Trophoblast cell (in vitro differentiated cells and primary cell): ENCODE results near the gene TNFAIP8L3.
"Not testable (repeated sequence)": the region's sequence is repeated elsewhere in the genome, so short reads cannot be mapped to it uniquely, and the experiment has no call there.

ENCODE experiments used
- DNase-seq, 2 donors: peaks; one replicate each; pipeline ENCODE4 v3.0.0-alpha.2; 2016
- H2AFZ ChIP-seq: 2 replicates; pipeline ENCODE4 v1.6.1; 2013; ENCODE audit warnings: low read length, moderate library complexity, mild to moderate bottlenecking; ENCODE audit not compliant: insufficient read depth, poor library complexity
- H2AK5ac ChIP-seq: 2 replicates; pipeline ENCODE4 v1.6.1; 2013; ENCODE audit warnings: mild to moderate bottlenecking, low read length
- H2BK120ac ChIP-seq: 2 replicates; pipeline ENCODE4 v1.6.1; 2013; ENCODE audit warnings: low read length, mild to moderate bottlenecking, moderate library complexity; ENCODE audit not compliant: insufficient read depth, poor library complexity
- H2BK12ac ChIP-seq: 2 replicates; pipeline ENCODE4 v1.6.1; 2013; ENCODE audit warnings: mild to moderate bottlenecking, low read length, moderate library complexity
- H2BK5ac ChIP-seq: 2 replicates; pipeline ENCODE4 v1.6.1; 2013; ENCODE audit warnings: low read length, low read depth, moderate library complexity, mild to moderate bottlenecking; ENCODE audit not compliant: poor library complexity
- H3K14ac ChIP-seq: 2 replicates; pipeline ENCODE4 v1.6.1; 2013; ENCODE audit warnings: mild to moderate bottlenecking, low read length
- H3K18ac ChIP-seq: 2 replicates; pipeline ENCODE4 v1.6.1; 2013; ENCODE audit warnings: mild to moderate bottlenecking, low read length
- H3K23ac ChIP-seq: 2 replicates; pipeline ENCODE4 v1.6.1; 2013; ENCODE audit warnings: low read length
- H3K27ac ChIP-seq: 2 replicates; pipeline ENCODE4 v1.5.1; 2013; ENCODE audit warnings: low read depth, mild to moderate bottlenecking, inconsistent platforms, low read length, moderate library complexity
- H3K27me3 ChIP-seq: 2 replicates; pipeline ENCODE4 v1.6.1; 2013; ENCODE audit warnings: inconsistent platforms, mild to moderate bottlenecking, low read length, moderate library complexity; ENCODE audit not compliant: insufficient read depth
- H3K36me3 ChIP-seq, 2 experiments: 1 replicate in 1 of 2; 2 replicates in 1 of 2; pipeline ENCODE4 v1.6.1; 2013; ENCODE audit warnings: low read length in 2 of 2, mild to moderate bottlenecking in 2 of 2, moderate library complexity in 1 of 2; ENCODE audit not compliant: insufficient read depth in 2 of 2, control insufficient read depth in 1 of 2
- H3K4ac ChIP-seq: 2 replicates; pipeline ENCODE4 v1.6.1; 2013; ENCODE audit warnings: low read depth, mild to moderate bottlenecking, low read length, moderate library complexity
- H3K4me1 ChIP-seq, 2 experiments: 1 replicate in 1 of 2; 2 replicates in 1 of 2; pipeline ENCODE4 v1.6.1; 2013; ENCODE audit warnings: low read length in 2 of 2, mild to moderate bottlenecking in 2 of 2, moderate library complexity in 1 of 2; ENCODE audit not compliant: insufficient read depth in 2 of 2, control insufficient read depth in 1 of 2
- H3K4me2 ChIP-seq: 2 replicates; pipeline ENCODE4 v1.6.1; 2013; ENCODE audit warnings: inconsistent platforms, mild to moderate bottlenecking, low read length, moderate library complexity
- H3K4me3 ChIP-seq: 2 replicates; pipeline ENCODE4 v1.5.1; 2013; ENCODE audit warnings: mild to moderate bottlenecking, low read depth, low read length, inconsistent platforms
- H3K79me1 ChIP-seq: one replicate; pipeline ENCODE4 v1.6.1; 2013; ENCODE audit warnings: low read length
- H3K79me2 ChIP-seq: 2 replicates; pipeline ENCODE4 v1.6.1; 2013; ENCODE audit warnings: low read length, mild to moderate bottlenecking; ENCODE audit not compliant: control insufficient read depth, insufficient read depth, poor library complexity
- H3K9ac ChIP-seq: 2 replicates; pipeline ENCODE4 v1.6.1; 2013; ENCODE audit warnings: mild to moderate bottlenecking, low read length
- H3K9me3 ChIP-seq: 2 replicates; pipeline ENCODE4 v1.6.1; 2013; ENCODE audit warnings: low read depth, mild to moderate bottlenecking, control low read depth, inconsistent platforms, low read length; ENCODE audit not compliant: insufficient read depth
- H4K12ac ChIP-seq: 2 replicates; pipeline ENCODE4 v1.6.1; 2013; ENCODE audit warnings: low read depth, mild to moderate bottlenecking, low read length, moderate library complexity
- H4K8ac ChIP-seq: 2 replicates; pipeline ENCODE4 v1.6.1; 2013; ENCODE audit warnings: low read depth, mild to moderate bottlenecking, low read length, moderate library complexity
- H4K91ac ChIP-seq: one replicate; pipeline ENCODE4 v1.6.1; 2013; ENCODE audit warnings: low read depth, mild to moderate bottlenecking, low read length, moderate library complexity
- WGBS: extraction: QIAGEN DNeasy Blood & Tissue Kit; methylation state at CpG from one replicate; pipeline ENCODE4 v1.1.7; 2013; ENCODE audit warnings: missing lambda C conversion rate; ENCODE audit not compliant: insufficient read length, insufficient coverage; ENCODE audit errors: extremely low coverage; 5-methylcytosine and 5-hydroxymethylcytosine counted together

The TNFAIP8L3 gene

GRCh38 chr15:51129535-51130188 lies 35.0 kb upstream of the TNFAIP8L3 start:
- Histone ChIP-seq H3K9ac (no peak overlapping the region), H3K27me3 (no peaks in the 10 kb centered on the region), H3K4me3 (no peak overlapping the region), H3K36me3 (no peaks in the 10 kb centered on the region), H3K27ac (no peak overlapping the region), H2BK120ac (no peak overlapping the region), H4K91ac (no peak overlapping the region), H3K18ac (no peak overlapping the region), H3K79me1 (no peaks in the 10 kb centered on the region), H3K79me2 (no peaks in the 10 kb centered on the region), H2AK5ac (no peak overlapping the region), H3K4ac (no peak overlapping the region), H3K23ac (no peak overlapping the region), H3K4me1 (no peaks in the 10 kb centered on the region), H2BK5ac (no peak overlapping the region), H3K9me3 (no peaks in the 10 kb centered on the region), H2AFZ (no peak overlapping the region), H3K4me2 (no peak overlapping the region), H4K12ac (no peak overlapping the region), H4K8ac (no peak overlapping the region), H3K14ac (no peak overlapping the region), H2BK12ac (no peak overlapping the region)
- WGBS: no CpG with 5 or more reads among the region's 5 CpGs
- no peak for DNase-seq

GRCh38 chr15:51128701-51129100 lies 34.0 kb upstream of the TNFAIP8L3 start:
- H3K14ac ChIP-seq: no peak overlapping the region
- no CpG with 5 or more reads among the region's 2 CpGs for WGBS

GRCh38 chr15:51126842-51127241 lies 32.1 kb upstream of the TNFAIP8L3 start:
- Histone ChIP-seq H2BK120ac (no peak overlapping the region), H4K91ac (no peak overlapping the region), H2AK5ac (no peak overlapping the region), H3K4ac (no peak overlapping the region), H4K12ac (no peak overlapping the region), H3K9me3 (no peaks in the 10 kb centered on the region), H3K23ac (no peak overlapping the region), H2AFZ (no peak overlapping the region), H3K4me3 (no peak overlapping the region), H3K79me1 (no peaks in the 10 kb centered on the region), H3K9ac (no peak overlapping the region), H3K4me2 (no peak overlapping the region), H4K8ac (no peak overlapping the region), H3K79me2 (no peaks in the 10 kb centered on the region), H3K36me3 (no peaks in the 10 kb centered on the region), H3K27me3 (no peaks in the 10 kb centered on the region), H3K4me1 (no peaks in the 10 kb centered on the region), H2BK5ac (no peak overlapping the region), H3K14ac (no peak overlapping the region), H2BK12ac (no peak overlapping the region), H3K18ac (no peak overlapping the region), H3K27ac (no peak overlapping the region)
- DNase-seq: no peak
- no CpG with 5 or more reads among the region's 3 CpGs for WGBS

More at GRCh38 chr15:51128701-51129100, 34.0 kb upstream of the TNFAIP8L3 start:
- Histone ChIP-seq H2BK5ac (no peak overlapping the region), H3K36me3 (no peaks in the 10 kb centered on the region), H3K9ac (no peak overlapping the region), H3K79me2 (no peaks in the 10 kb centered on the region), H3K18ac (no peak overlapping the region), H2AK5ac (no peak overlapping the region), H3K79me1 (no peaks in the 10 kb centered on the region), H3K4me2 (no peak overlapping the region), H3K27me3 (no peaks in the 10 kb centered on the region), H3K4ac (no peak overlapping the region), H3K4me1 (no peaks in the 10 kb centered on the region), H3K9me3 (no peaks in the 10 kb centered on the region), H2BK12ac (no peak overlapping the region), H4K8ac (no peak overlapping the region), H4K91ac (no peak overlapping the region), H3K4me3 (no peak overlapping the region), H3K23ac (no peak overlapping the region), H2BK120ac (no peak overlapping the region), H4K12ac (no peak overlapping the region), H3K27ac (no peak overlapping the region), H2AFZ (no peak overlapping the region)
- no peak for DNase-seq

GRCh38 chr15:51123002-51123401 lies 28.3 kb upstream of the TNFAIP8L3 start:
- H3K36me3 ChIP-seq, H4K8ac ChIP-seq, H2AFZ ChIP-seq, H3K9ac ChIP-seq, H4K91ac ChIP-seq, DNase-seq, H2BK5ac ChIP-seq, H3K4me1 ChIP-seq, H3K79me1 ChIP-seq, H4K12ac ChIP-seq, H3K4ac ChIP-seq, H3K27ac ChIP-seq, H3K27me3 ChIP-seq, H2BK12ac ChIP-seq, H2BK120ac ChIP-seq, H3K4me2 ChIP-seq, H2AK5ac ChIP-seq, H3K14ac ChIP-seq, H3K9me3 ChIP-seq, H3K23ac ChIP-seq, H3K79me2 ChIP-seq, H3K18ac ChIP-seq, H3K4me3 ChIP-seq: not testable (repeated sequence)
